T-helper 22 cell (primary cell): ENCODE data around the gene ARL15.
"Not testable (repeated sequence)": the region's sequence is repeated elsewhere in the genome, so short reads cannot be mapped to it uniquely, and the experiment has no call there.

ENCODE experiments used
- DNase-seq: peaks from one replicate; pipeline ENCODE4 v3.0.0-alpha.2; 2020; ENCODE audit warnings: low read depth

The ARL15 gene

GRCh38 chr5:53982319-53982718 lies 328.1 kb downstream of the ARL15 start:
- DNase-seq: not testable (repeated sequence)

- no peak for DNase-seq
Observed at GRCh38 chr5:53980061-53980460, 330.3 kb downstream of the ARL15 start.

GRCh38 chr5:53974021-53974420 lies 336.4 kb downstream of the ARL15 start:
- no peak for DNase-seq

- DNase-seq: no peak
Observed at GRCh38 chr5:53972314-53972713, 338.1 kb downstream of the ARL15 start.

- DNase-seq: no peak
Observed at GRCh38 chr5:53971551-53971950, 338.8 kb downstream of the ARL15 start.

- no peak for DNase-seq
Observed at GRCh38 chr5:53971131-53971530, 339.2 kb downstream of the ARL15 start.

- no peak for DNase-seq
Observed at GRCh38 chr5:53970475-53970874, 339.9 kb downstream of the ARL15 start.

GRCh38 chr5:53969176-53969730 lies 341.1 kb downstream of the ARL15 start:
- no peak for DNase-seq

- no peak for DNase-seq
Observed at GRCh38 chr5:53965459-53965858, 344.9 kb downstream of the ARL15 start.

GRCh38 chr5:53963958-53964357 lies 346.4 kb downstream of the ARL15 start:
- no peak for DNase-seq

GRCh38 chr5:53962306-53962705 lies 348.1 kb downstream of the ARL15 start:
- no peak for DNase-seq

GRCh38 chr5:53956632-53957031 lies 353.7 kb downstream of the ARL15 start:
- DNase-seq: no peak

- DNase-seq: no peak
Observed at GRCh38 chr5:53956196-53956595, 354.2 kb downstream of the ARL15 start.

- no peak for DNase-seq
Observed at GRCh38 chr5:53950621-53951020, 359.8 kb downstream of the ARL15 start.

- DNase-seq: no peak
Observed at GRCh38 chr5:53948598-53948997, 361.8 kb downstream of the ARL15 start.

- DNase-seq: no peak
Observed at GRCh38 chr5:53946405-53947100, 363.8 kb downstream of the ARL15 start.

- DNase-seq: no peak
Observed at GRCh38 chr5:53944981-53945380, 365.4 kb downstream of the ARL15 start.

GRCh38 chr5:53943938-53944337 lies 366.4 kb downstream of the ARL15 start:
- DNase-seq: no peak

GRCh38 chr5:53942724-53943123 lies 367.6 kb downstream of the ARL15 start:
- DNase-seq: no peak

GRCh38 chr5:53940921-53941320 lies 369.5 kb downstream of the ARL15 start:
- no peak for DNase-seq

GRCh38 chr5:53937467-53937866 lies 372.9 kb downstream of the ARL15 start:
- DNase-seq: no peak

- DNase-seq: no peak
Observed at GRCh38 chr5:53936481-53937352, 373.7 kb downstream of the ARL15 start.
